GM18519 (cell line): ENCODE data around the gene SLC5A11.
"Not testable (repeated sequence)": the region's sequence is repeated elsewhere in the genome, so short reads cannot be mapped to it uniquely, and the experiment has no call there.

ENCODE experiments used
- ATAC-seq: cut with Tn5 transposase; IDR thresholded peaks from one replicate; pipeline ENCODE4 v1.9.1; 2021; ENCODE audit warnings: mild to moderate bottlenecking, moderate library complexity; ENCODE audit not compliant: unreplicated experiment, low FRiP score

Gene SLC5A11, protein sequence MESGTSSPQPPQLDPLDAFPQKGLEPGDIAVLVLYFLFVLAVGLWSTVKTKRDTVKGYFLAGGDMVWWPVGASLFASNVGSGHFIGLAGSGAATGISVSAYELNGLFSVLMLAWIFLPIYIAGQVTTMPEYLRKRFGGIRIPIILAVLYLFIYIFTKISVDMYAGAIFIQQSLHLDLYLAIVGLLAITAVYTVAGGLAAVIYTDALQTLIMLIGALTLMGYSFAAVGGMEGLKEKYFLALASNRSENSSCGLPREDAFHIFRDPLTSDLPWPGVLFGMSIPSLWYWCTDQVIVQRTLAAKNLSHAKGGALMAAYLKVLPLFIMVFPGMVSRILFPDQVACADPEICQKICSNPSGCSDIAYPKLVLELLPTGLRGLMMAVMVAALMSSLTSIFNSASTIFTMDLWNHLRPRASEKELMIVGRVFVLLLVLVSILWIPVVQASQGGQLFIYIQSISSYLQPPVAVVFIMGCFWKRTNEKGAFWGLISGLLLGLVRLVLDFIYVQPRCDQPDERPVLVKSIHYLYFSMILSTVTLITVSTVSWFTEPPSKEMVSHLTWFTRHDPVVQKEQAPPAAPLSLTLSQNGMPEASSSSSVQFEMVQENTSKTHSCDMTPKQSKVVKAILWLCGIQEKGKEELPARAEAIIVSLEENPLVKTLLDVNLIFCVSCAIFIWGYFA

DNA sequence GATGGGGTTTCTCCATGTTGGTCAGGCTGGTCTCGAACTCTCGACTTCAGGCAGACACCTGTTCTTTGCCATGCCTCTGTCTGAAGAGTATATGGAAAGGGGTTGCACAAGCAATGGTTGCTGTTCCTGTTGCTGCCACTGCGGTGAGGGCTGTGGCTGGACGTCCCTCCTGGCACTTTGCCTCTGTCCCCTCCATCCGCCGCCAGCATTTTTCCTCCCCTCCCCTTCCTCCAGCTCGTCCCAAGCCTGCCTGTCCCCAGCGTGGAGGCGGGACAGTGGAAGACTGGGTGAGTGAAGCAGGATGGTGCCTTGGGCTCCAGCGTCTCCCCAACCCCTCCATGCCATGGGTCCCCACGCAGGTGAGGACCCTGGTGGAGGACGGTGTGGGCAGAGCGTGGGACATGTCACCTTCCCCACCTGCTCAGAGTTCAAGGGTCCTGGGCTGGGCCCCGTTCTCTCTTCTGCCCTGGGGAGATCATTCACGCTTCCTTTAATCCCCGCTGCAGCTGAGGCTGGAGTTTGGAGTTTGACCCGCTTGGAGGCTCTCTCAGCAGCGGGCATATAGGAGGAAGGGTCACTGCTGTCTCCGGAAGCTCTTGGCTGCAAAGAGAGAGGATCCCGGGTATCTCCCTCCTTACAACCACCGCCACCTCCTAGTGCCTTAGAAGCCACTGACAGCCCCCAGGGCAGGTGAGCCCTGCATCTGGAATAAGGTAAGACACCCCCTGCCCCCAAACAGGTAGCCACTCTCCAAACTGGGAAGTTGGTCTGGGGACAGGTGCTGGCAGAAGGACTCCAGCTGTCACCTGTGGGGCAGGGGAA is at the start of gene SLC5A11:
SLC5A11 (plus strand) TSS at position 238 of the 822 bp plus-strand sequence. CDS start 12,681 bp downstream, outside the sequence.
- ATAC-seq: no peak

- no peak for ATAC-seq
Observed at GRCh38 chr16:24800586-24800985, 45.2 kb upstream of the SLC5A11 start.

DNA sequence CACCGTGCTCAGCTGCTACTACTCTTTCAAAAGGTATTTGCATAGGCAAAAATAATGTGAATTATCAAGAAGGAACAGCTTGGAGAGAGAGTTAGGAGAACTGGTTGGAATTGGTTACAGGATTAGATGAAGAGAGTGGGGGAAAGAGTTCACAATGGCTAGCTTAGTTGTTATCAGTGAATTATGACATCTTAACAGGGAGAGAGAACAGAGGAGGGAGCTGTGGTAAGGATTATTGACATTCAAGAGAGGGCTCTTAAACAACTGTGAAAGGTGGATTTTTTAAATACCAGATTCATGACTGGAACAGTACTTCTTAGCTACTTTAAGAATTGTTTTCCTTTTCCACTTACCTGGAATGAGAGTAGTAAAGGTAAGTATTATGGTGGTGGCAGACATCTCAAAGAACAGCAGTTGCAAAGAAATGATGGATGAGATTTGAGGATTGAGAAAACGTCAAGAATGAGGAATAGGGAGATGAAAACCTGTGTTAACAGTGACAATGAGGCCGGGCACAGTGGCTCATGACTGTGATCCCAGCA is 43.9 kb upstream of the SLC5A11 start:
- ATAC-seq: no peak

- no peak for ATAC-seq
Observed at GRCh38 chr16:24805484-24805883, 40.3 kb upstream of the SLC5A11 start.

DNA sequence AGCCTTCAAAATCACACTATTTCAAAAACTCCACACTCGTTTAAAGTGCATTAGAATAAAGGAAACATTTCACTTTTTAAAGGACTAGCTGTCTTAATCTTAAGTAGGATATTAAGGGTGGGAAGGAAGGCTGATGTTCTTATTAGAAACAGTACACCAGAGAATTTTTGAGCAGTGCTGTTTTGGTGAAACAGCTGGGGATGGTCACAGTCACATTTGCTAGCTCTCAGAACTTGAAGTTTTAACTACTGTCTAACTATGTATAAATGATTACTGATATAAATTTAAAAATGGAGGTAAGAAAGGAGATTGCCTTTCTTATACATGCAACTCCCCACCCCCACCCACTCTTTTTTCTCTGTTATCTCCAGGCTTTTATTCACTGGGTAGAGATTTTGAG is 38.5 kb upstream of the SLC5A11 start:
- ATAC-seq: no peak

- no peak for ATAC-seq
Observed at GRCh38 chr16:24810951-24811843, 34.6 kb upstream of the SLC5A11 start.

DNA sequence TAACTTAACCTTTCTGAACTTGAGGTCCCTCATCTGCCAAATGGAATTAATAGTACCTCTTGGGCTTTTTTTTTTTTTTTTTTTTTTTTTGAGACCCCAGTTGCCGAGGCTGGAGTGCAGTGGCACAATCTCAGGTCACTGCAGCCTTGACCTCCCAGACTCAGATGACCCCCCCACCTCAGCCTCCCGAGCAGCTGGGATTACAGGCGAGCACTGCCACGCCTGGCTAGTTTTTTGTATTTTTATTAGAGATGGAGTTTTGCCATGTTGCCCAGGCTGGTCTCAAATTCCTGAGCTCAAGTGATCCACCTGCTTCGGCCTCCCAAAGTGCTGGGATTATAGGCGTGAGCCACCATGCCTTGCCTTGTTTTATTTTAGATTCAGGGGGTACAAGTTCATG is 33.0 kb upstream of the SLC5A11 start:
- not testable (repeated sequence) for ATAC-seq

- no peak for ATAC-seq
Observed at GRCh38 chr16:24815021-24815420, 30.7 kb upstream of the SLC5A11 start.

DNA sequence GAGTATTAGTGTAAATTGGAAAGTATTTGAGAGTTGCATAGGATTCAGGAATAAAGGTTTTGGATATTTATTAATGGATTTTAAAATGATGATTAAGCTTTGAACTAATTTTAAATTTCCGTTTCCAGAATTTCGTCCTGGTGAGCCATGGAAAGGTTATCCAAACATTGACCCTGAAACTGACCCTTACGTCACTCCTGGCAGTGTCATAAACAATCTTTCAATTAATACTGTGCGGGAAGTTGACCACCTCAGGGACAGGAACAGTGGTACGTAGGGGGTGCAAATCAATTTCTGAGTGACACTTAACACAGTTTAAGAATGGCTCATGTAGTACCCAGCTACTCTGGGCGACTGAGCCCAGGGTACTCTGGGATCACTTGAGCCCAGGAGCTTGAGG is 29.1 kb upstream of the SLC5A11 start:
- no peak for ATAC-seq

- no peak for ATAC-seq
Observed at GRCh38 chr16:24819462-24820040, 26.2 kb upstream of the SLC5A11 start.

- ATAC-seq: no peak
Observed at GRCh38 chr16:24820522-24820921, 25.2 kb upstream of the SLC5A11 start.

GRCh38 chr16:24821129-24821528 is 24.6 kb upstream of the SLC5A11 start:
- ATAC-seq: no peak

DNA sequence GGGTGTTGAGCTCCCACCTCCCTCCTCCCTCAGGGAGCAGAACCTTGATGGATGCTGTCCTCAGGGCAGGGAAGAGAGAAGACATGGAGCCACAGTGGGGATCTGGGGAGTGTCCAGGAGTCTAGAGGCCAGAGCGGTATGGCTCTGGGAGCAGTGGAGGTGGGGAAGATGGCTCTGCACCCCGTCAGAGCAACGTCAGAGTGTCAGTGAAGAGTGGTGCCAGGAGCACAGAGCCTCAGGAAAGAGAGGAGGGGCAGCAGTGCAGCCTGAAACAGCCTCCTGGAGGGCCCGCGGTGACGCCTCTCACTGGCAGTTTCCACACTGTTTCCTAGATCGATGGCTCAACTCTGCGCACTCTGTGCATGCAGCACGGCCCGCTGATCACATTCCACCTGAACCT is 23.2 kb upstream of the SLC5A11 start:
- ATAC-seq: no peak

DNA sequence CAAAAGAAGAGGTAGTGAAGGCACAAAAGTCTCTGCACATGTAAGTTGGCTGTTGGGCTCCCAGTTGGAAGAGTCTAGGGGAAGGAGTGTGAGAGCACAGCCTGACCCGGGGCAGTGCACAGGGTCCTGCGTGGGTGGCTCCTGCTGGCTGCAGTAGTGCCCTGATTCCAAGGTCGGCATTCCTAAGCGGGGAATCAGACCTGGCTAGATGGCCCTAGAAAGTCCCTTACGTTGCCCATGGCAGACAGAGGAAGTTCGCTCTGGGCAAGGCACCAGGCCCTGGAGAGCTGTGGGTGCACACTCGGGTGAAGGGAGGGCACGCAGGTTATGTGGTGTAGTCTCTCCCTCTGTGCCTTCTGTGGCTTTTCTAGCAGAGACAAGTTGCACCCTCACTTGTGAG is 22.8 kb upstream of the SLC5A11 start:
- no peak for ATAC-seq

- no peak for ATAC-seq
Observed at GRCh38 chr16:24825696-24826095, 20.1 kb upstream of the SLC5A11 start.

GRCh38 chr16:24826096-24826690 is 19.6 kb upstream of the SLC5A11 start:
- no peak for ATAC-seq

DNA sequence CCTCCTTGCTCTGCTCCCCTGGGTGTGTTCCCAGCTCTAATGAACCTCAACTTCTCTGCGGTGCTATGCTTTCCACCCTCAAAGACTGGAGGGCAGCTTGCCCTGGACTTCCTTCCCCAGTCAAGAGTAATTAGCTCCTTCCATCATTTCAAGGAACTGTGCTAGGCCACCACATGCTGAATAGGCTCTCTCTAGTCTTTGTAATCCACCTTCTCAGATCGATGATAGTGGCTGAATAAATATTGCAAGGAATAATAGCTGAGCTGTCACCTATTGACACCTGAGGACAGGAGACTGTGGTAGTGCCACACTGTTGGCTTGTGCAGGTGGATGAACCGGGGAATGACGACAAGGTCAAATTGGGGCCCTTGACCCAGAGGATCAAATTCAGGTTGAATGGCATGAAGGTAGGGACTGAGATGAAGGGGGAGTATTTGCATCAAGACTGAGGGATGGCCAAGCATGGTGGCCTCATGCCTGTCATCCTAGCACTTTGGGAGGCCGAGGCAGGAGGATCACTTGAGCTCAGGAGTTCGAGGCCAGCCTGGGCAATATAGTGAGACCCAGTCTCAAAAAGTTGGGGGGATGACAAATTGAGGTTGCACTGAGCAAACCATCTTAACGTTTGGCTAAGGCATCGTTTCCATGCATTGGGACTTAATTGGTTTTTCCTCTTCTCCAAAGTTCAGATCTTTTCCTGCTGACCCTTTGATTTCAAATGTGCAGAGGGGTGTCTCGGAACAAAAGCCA is 18.8 kb upstream of the SLC5A11 start:
- ATAC-seq: no peak

GRCh38 chr16:24829153-24829552 is 16.6 kb upstream of the SLC5A11 start:
- no peak for ATAC-seq
